Measurements from ENCODE around the gene RRP8. TPM values are rescaled to one million over a fixed set of nuclear protein-coding genes. Genes with fewer than 3 reads are reported as not detected.

RRP8 gene
- total RNA-seq, 1 experiment from 2014 or later, result 16.0 TPM

DNA sequence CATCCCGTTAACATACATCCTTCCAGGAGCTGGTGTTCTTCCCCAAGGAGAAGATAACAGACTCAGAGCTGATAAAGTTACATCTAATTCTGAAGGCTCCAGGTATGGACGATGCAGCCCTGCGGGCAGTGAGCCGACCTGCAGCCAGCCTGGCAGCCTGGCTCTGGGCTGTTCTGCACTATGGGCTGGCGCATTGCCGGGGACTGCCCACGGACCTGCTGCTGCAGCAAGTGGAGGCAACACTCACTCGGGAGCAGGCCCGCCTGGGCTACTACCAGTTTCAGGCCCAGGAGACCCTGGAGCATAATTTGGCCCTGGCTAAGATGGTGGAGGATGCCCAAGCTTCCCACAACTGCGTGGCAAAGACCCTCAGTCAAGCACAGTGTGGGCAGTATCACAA lies 39.7 kb downstream of the RRP8 start:
- no peak overlapping the region for H3K4me3 Mint-ChIP-seq
- H3K18ac ChIP-seq (ENCODE audit: insufficient read length, low read depth, low read length), result no peak overlapping the region
- no peak overlapping the region for H3K4me2 ChIP-seq (ENCODE audit: insufficient read depth, insufficient read length, low read length)
- no peaks in the 10 kb centered on the region; a peak in 2 of 7 replicates for H3K36me3 Mint-ChIP-seq (ENCODE audit: insufficient read depth in 1 of 3, low read depth in 3 of 3)
- H2BK15ac ChIP-seq (ENCODE audit: low read depth, low read length), result no peak overlapping the region
- H3K14ac ChIP-seq (ENCODE audit: insufficient read depth, low read length), result no peak overlapping the region; the same call in 1 of the 2 replicates
- H2AK5ac ChIP-seq (ENCODE audit: insufficient read length, low read length), result no peak overlapping the region
- no peaks in the 10 kb centered on the region for H4K20me1 ChIP-seq (ENCODE audit: control insufficient read depth, insufficient read depth, insufficient read length)
- H3T11ph ChIP-seq (ENCODE audit: low read length), result no peak overlapping the region
- no CpG with 5 or more reads among the region's 10 CpGs for WGBS (ENCODE audit: extremely low coverage, insufficient read length, low lambda C conversion rate)
- no peak overlapping the region for H2BK5ac ChIP-seq (ENCODE audit: insufficient read length, low read length)
- H3K9me3 ChIP-seq (ENCODE audit: control insufficient read depth, low read depth, low read length), result no peaks in the 10 kb centered on the region
- H4K5ac ChIP-seq (ENCODE audit: insufficient read length, low read depth, low read length), result no peak overlapping the region
- no peaks in the 10 kb centered on the region for H3K79me2 ChIP-seq (ENCODE audit: insufficient read depth, low read length)
- H3K56ac ChIP-seq (ENCODE audit: insufficient read length, low read depth, low read length), result no peak overlapping the region
- H3K23me2 ChIP-seq (ENCODE audit: insufficient read length, low read depth, low read length, poor library complexity, severe bottlenecking), result no peaks in the 10 kb centered on the region
- TF ChIP-seq CTCF (conservative IDR thresholded peaks at IDR 0.05), result no peak
- H3K4me1 ChIP-seq (ENCODE audit: insufficient read depth, low read length), result peaks cover 6% of the 10 kb centered on the region; the same call in 1 of the 2 replicates
- peaks cover 25 to 36% of the 10 kb centered on the region in 2 experiments for H3K4me1 Mint-ChIP-seq
- no peaks in the 10 kb centered on the region; the same call in 1 of the 2 replicates for H3K27me3 Mint-ChIP-seq (ENCODE audit: low read depth)
- H3K27ac ChIP-seq (ENCODE audit: insufficient read length, low read depth, low read length), result no peak overlapping the region
- H2BK120ac ChIP-seq (ENCODE audit: low read depth, low read length, poor library complexity, severe bottlenecking), result no peak overlapping the region
- H3K9ac ChIP-seq (ENCODE audit: extremely low read depth, insufficient read length, low read length), result no peak overlapping the region
- no peak overlapping the region for H2BK20ac ChIP-seq (ENCODE audit: low read depth, low read length, poor library complexity, severe bottlenecking)
- no peaks in the 10 kb centered on the region for H3K9me3 Mint-ChIP-seq
- H3K27me3 ChIP-seq (ENCODE audit: insufficient read depth, low read length), result no peaks in the 10 kb centered on the region
- H2BK12ac ChIP-seq (ENCODE audit: insufficient read length, low read depth, low read length), result no peak overlapping the region
- no peak overlapping the region for H3K27ac Mint-ChIP-seq
- H3K23ac ChIP-seq (ENCODE audit: insufficient read length, low read depth, low read length), result no peak overlapping the region
- H4K91ac ChIP-seq (ENCODE audit: insufficient read length, low read depth, low read length), result no peak overlapping the region
- no peak for DNase-seq
- H3K79me1 ChIP-seq (ENCODE audit: insufficient read depth, low read depth, low read length, poor library complexity, severe bottlenecking), result no peaks in the 10 kb centered on the region
- H3K4ac ChIP-seq (ENCODE audit: low read depth, low read length), result no peak overlapping the region
- no peak overlapping the region for H2AFZ ChIP-seq (ENCODE audit: low read length)
- no peak overlapping the region for H4K8ac ChIP-seq (replicated peaks; ENCODE audit: insufficient read length, low read depth, low read length)
